ENCODE data around the gene ANXA2.

Gene ANXA2

GRCh38 chr15:60389261-60390077 lies 8.3 kb downstream of the ANXA2 start:
- DNase-seq (ENCODE audit: low read depth): no peak

- DNase-seq (ENCODE audit: low read depth): no peak
Observed at GRCh38 chr15:60387321-60387720, 10.5 kb downstream of the ANXA2 start.

GRCh38 chr15:60386615-60387014 lies 11.2 kb downstream of the ANXA2 start:
- no peak for DNase-seq (ENCODE audit: low read depth)

- DNase-seq (ENCODE audit: low read depth): no peak
Observed at GRCh38 chr15:60385620-60386552, 11.9 kb downstream of the ANXA2 start.

GRCh38 chr15:60384526-60385126 lies 13.2 kb downstream of the ANXA2 start:
- no peak for DNase-seq (ENCODE audit: low read depth)

- no peak for DNase-seq (ENCODE audit: low read depth)
Observed at GRCh38 chr15:60384053-60384452, 13.7 kb downstream of the ANXA2 start.

GRCh38 chr15:60382773-60383674 lies 14.8 kb downstream of the ANXA2 start:
- DNase-seq (ENCODE audit: low read depth): no peak

- no peak for DNase-seq (ENCODE audit: low read depth)
Observed at GRCh38 chr15:60381148-60381788, 16.5 kb downstream of the ANXA2 start.

GRCh38 chr15:60379525-60380274 lies 18.1 kb downstream of the ANXA2 start:
- DNase-seq (ENCODE audit: low read depth): no peak

- no peak for DNase-seq (ENCODE audit: low read depth)
Observed at GRCh38 chr15:60379185-60379524, 18.6 kb downstream of the ANXA2 start.

- no peak for DNase-seq (ENCODE audit: low read depth)
Observed at GRCh38 chr15:60376677-60377095, 21.1 kb downstream of the ANXA2 start.

GRCh38 chr15:60375306-60375705 lies 22.5 kb downstream of the ANXA2 start:
- DNase-seq (ENCODE audit: low read depth): no peak

- DNase-seq (ENCODE audit: low read depth): peak; percentile 97
Observed at GRCh38 chr15:60374628-60375081, 23.1 kb downstream of the ANXA2 start.

GRCh38 chr15:60374209-60374608 lies 23.6 kb downstream of the ANXA2 start:
- no peak for DNase-seq (ENCODE audit: low read depth)

GRCh38 chr15:60373745-60374144 lies 24.0 kb downstream of the ANXA2 start:
- DNase-seq (ENCODE audit: low read depth): no peak

- no peak for DNase-seq (ENCODE audit: low read depth)
Observed at GRCh38 chr15:60373327-60373726, 24.5 kb downstream of the ANXA2 start.

- peak; percentile 79 for DNase-seq (ENCODE audit: low read depth)
Observed at GRCh38 chr15:60372756-60373155, 25.0 kb downstream of the ANXA2 start.

- no peak for DNase-seq (ENCODE audit: low read depth)
Observed at GRCh38 chr15:60372227-60372626, 25.6 kb downstream of the ANXA2 start.

GRCh38 chr15:60371175-60372051 lies 26.4 kb downstream of the ANXA2 start:
- DNase-seq (ENCODE audit: low read depth): peak; percentile 99

- no peak for DNase-seq (ENCODE audit: low read depth)
Observed at GRCh38 chr15:60370869-60371136, 27.0 kb downstream of the ANXA2 start.
